ENCODE results near the gene CASP7. TPM values are rescaled to one million over a fixed set of nuclear protein-coding genes. Genes with fewer than 3 reads are reported as not detected.
A peak's percentile ranks its signal among the peaks of the same experiment; 100 is the strongest.

CASP7 gene
- total RNA-seq, 2 donors from 2014 or later, result 14.4 to 15.6 TPM

- 82% methylated on average over 1 of the region's 2 CpGs; no CpG with 5 or more reads in 1 of the 2 experiments for WGBS, 2 experiments (ENCODE audit: insufficient coverage in 1 of 2, insufficient read length in 1 of 2)
- no peaks in the 10 kb centered on the region for H3K36me3 Mint-ChIP-seq (ENCODE audit: low read depth)
- Histone ChIP-seq H3K4me1 (ENCODE audit: control insufficient read depth, insufficient read depth, low read length) (peaks cover 5% of the 10 kb centered on the region), H3K27me3 (ENCODE audit: control insufficient read depth, insufficient read depth, low read length, poor library complexity, severe bottlenecking) (no peaks in the 10 kb centered on the region), H3K27ac (ENCODE audit: low read depth, low read length) (no peak overlapping the region), H3K9me3 (ENCODE audit: control insufficient read depth, low read length) (no peaks in the 10 kb centered on the region), H3K36me3 (ENCODE audit: control insufficient read depth, insufficient read depth, low read length) (no peaks in the 10 kb centered on the region), H3K9ac (ENCODE audit: extremely low read depth, low read length, poor library complexity, severe bottlenecking) (no peak overlapping the region), H3K4me3 (ENCODE audit: low read length) (no peak overlapping the region)
- H3K4me1 Mint-ChIP-seq, result peaks cover 12% of the 10 kb centered on the region
- TF ChIP-seq, protein P1, sequence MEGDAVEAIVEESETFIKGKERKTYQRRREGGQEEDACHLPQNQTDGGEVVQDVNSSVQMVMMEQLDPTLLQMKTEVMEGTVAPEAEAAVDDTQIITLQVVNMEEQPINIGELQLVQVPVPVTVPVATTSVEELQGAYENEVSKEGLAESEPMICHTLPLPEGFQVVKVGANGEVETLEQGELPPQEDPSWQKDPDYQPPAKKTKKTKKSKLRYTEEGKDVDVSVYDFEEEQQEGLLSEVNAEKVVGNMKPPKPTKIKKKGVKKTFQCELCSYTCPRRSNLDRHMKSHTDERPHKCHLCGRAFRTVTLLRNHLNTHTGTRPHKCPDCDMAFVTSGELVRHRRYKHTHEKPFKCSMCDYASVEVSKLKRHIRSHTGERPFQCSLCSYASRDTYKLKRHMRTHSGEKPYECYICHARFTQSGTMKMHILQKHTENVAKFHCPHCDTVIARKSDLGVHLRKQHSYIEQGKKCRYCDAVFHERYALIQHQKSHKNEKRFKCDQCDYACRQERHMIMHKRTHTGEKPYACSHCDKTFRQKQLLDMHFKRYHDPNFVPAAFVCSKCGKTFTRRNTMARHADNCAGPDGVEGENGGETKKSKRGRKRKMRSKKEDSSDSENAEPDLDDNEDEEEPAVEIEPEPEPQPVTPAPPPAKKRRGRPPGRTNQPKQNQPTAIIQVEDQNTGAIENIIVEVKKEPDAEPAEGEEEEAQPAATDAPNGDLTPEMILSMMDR (conservative IDR thresholded peaks at IDR 0.05), result no peak
- H3K4me3 Mint-ChIP-seq, result no peak overlapping the region
- H3K27me3 Mint-ChIP-seq (ENCODE audit: insufficient read depth), result peaks cover 11% of the 10 kb centered on the region
- no peak for DNase-seq
- H3K27ac Mint-ChIP-seq, result no peak overlapping the region
- peaks cover 3% of the 10 kb centered on the region for H3K9me3 Mint-ChIP-seq
Measured at GRCh38 chr10:113745374-113745773, 65.7 kb downstream of the CASP7 start.

GRCh38 chr10:113746217-113746957 lies 66.7 kb downstream of the CASP7 start:
- no peaks in the 10 kb centered on the region for H3K36me3 Mint-ChIP-seq (ENCODE audit: low read depth)
- WGBS, 2 experiments (ENCODE audit: insufficient coverage in 1 of 2, insufficient read length in 1 of 2), result 90 to 91% methylated on average over 1 to 3 of the region's 3 CpGs
- H3K9me3 Mint-ChIP-seq, result peaks cover 3% of the 10 kb centered on the region
- Histone ChIP-seq H3K27ac (ENCODE audit: low read depth, low read length) (no peak overlapping the region), H3K4me1 (ENCODE audit: control insufficient read depth, insufficient read depth, low read length) (peaks cover 5% of the 10 kb centered on the region), H3K27me3 (ENCODE audit: control insufficient read depth, insufficient read depth, low read length, poor library complexity, severe bottlenecking) (no peaks in the 10 kb centered on the region), H3K9me3 (ENCODE audit: control insufficient read depth, low read length) (no peaks in the 10 kb centered on the region), H3K9ac (ENCODE audit: extremely low read depth, low read length, poor library complexity, severe bottlenecking) (no peak overlapping the region), H3K4me3 (ENCODE audit: low read length) (peak overlapping the region; percentile 39), H3K36me3 (ENCODE audit: control insufficient read depth, insufficient read depth, low read length) (no peaks in the 10 kb centered on the region)
- TF ChIP-seq, protein P1 (conservative IDR thresholded peaks at IDR 0.05), result no peak
- H3K27me3 Mint-ChIP-seq (ENCODE audit: insufficient read depth), result peaks cover 11% of the 10 kb centered on the region
- H3K27ac Mint-ChIP-seq, result peak overlapping the region; percentile 63
- DNase-seq, result no peak
- H3K4me1 Mint-ChIP-seq, result peaks cover 12% of the 10 kb centered on the region
- no peak overlapping the region for H3K4me3 Mint-ChIP-seq

- Histone ChIP-seq H3K9ac (ENCODE audit: extremely low read depth, low read length, poor library complexity, severe bottlenecking) (no peak within 1 kb of the TSS), H3K27ac (ENCODE audit: low read depth, low read length) (no peak within 1 kb of the TSS), H3K9me3 (ENCODE audit: control insufficient read depth, low read length) (no peaks in the 10 kb centered on the region), H3K36me3 (ENCODE audit: control insufficient read depth, insufficient read depth, low read length) (no peaks in the 10 kb centered on the region), H3K4me1 (ENCODE audit: control insufficient read depth, insufficient read depth, low read length) (peaks cover 7% of the 10 kb centered on the region), H3K4me3 (ENCODE audit: low read length) (no peak within 1 kb of the TSS), H3K27me3 (ENCODE audit: control insufficient read depth, insufficient read depth, low read length, poor library complexity, severe bottlenecking) (no peaks in the 10 kb centered on the region)
- WGBS, 2 experiments (ENCODE audit: insufficient coverage in 1 of 2, insufficient read length in 1 of 2), result 92 to 100% methylated on average over 2 to 3 of the region's 3 CpGs
- Mint-ChIP-seq H3K27me3 (ENCODE audit: insufficient read depth) (peaks cover 3% of the 10 kb centered on the region), H3K4me1 (peaks cover 18% of the 10 kb centered on the region), H3K27ac (no peak within 1 kb of the TSS), H3K9me3 (no peaks in the 10 kb centered on the region), H3K4me3 (no peak within 1 kb of the TSS), H3K36me3 (ENCODE audit: low read depth) (no peaks in the 10 kb centered on the region)
- TF ChIP-seq, protein P1 (conservative IDR thresholded peaks at IDR 0.05), result no peak
- no peak for DNase-seq
Measured at GRCh38 chr10:113751181-113751732, 71.5 kb downstream of the CASP7 start, which contains the start of gene PLEKHS1. Gene PLEKHS1 (plus strand): TSS chr10:113751682. CDS start chr10:113755278, 3,596 bp downstream.

Data from endodermal cell (in vitro differentiated cells).